ENCODE data around the gene RNF14.

DNA sequence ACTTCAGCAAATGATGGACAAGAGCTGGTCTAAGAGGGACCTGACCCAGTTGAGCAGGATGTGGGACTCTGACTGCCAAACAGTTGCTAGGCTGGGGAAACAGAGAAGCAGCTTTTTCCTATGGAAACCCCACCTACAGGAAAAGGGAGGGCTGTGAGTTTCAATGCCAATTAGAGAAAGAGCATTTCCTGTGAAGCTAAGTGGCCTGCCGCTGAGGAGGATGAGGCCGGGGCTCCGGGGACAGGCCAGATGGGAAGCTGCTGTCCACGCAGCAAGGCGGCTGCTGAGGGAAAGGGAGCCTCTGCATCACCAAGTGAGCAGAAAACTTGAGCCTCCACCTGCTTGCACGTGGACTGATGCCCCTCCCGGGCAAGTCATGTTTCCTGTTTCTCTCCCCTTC lies 10.8 kb upstream of the RNF14 start, which contains the start of gene PCDH12:
- TF ChIP-seq CTCF (IDR thresholded peaks at IDR 0.05) (no peak), EP300 (IDR thresholded peaks at IDR 0.05) (no peak)
